Left lung (tissue), 10 donors: ENCODE measurements around the gene ATXN10. TPM values are rescaled to one million over a fixed set of nuclear protein-coding genes. Genes with fewer than 3 reads are reported as not detected.

ENCODE experiments used
- ATAC-seq: fragments of 200-7000 bp; cut with Tn5 transposase; one replicate; pipeline ENCODE4 v1.9.1; 2020; ENCODE audit warnings: moderate library complexity
- DNase-seq, 4 donors: peaks; one replicate each; pipeline ENCODE4 v3.0.0-alpha.2; 2013 to 2020
- H3K27ac ChIP-seq, 2 donors: fragments of 200-600 bp; sonication (generic) in 1 of 2; one replicate each; pipeline versions ENCODE4 v1.5.0 to v1.8.0; 2020 to 2021
- H3K27me3 ChIP-seq, 2 donors: fragments of 200-600 bp; sonication (generic) in 1 of 2; one replicate each; pipeline versions ENCODE4 v1.5.0 to v1.8.0; 2020 to 2021
- H3K36me3 ChIP-seq, 2 donors: fragments of 200-600 bp; sonication (generic) in 1 of 2; one replicate each; pipeline versions ENCODE4 v1.5.0 to v1.8.0; 2020 to 2021
- H3K4me1 ChIP-seq, 2 donors: fragments of 200-600 bp; one replicate each; pipeline ENCODE4 v1.8.0; 2021
- H3K4me3 ChIP-seq, 2 donors: fragments of 200-600 bp; sonication (generic) in 1 of 2; one replicate each; pipeline versions ENCODE4 v1.5.0 to v1.8.0; 2020 to 2021; ENCODE audit warnings: mild to moderate bottlenecking in 1 of 2
- H3K9me3 ChIP-seq, 2 donors: fragments of 200-600 bp; sonication (generic) in 1 of 2; one replicate each; pipeline versions ENCODE4 v1.5.0 to v1.8.0; 2020 to 2021
- intact Hi-C, 2 donors: fragments of 100-400 bp; cut with DNase I; formaldehyde crosslinking; loops; one replicate each; pipeline versions ENCODE4 v1.11.2 to v1.14.2; 2022
- polyA plus RNA-seq, 6 donors: library from polyadenylated mRNA; unstranded; fragments of 120-200 nt; gene quantifications; one replicate each; pipeline ENCODE4 v1.2.1, GENCODE V29; 2013; ENCODE audit not compliant: insufficient read length in 6 of 6
- total RNA-seq, 2 donors: library from RNA; stranded (reverse); fragmentation: NEBNext Ultra II Directional; extraction: Animal tissue kit (Norgen Biotek cat#: 25700); gene quantifications; one replicate each; pipeline ENCODE4 v1.2.1, GENCODE V29; 2021
- TF ChIP-seq, protein P1 (sequence below), 2 donors: fragments of 200-600 bp; sonication (generic) in 1 of 2; IDR thresholded peaks; one replicate each; pipeline versions ENCODE4 v1.5.0 to v1.8.0; 2021; ENCODE audit warnings: antibody characterized with exemption in 2 of 2
- donor health status: DM: no; HTN: yes; CAD: no.
- donor health status: DM: no; HTN: no; CAD: no.

The ATXN10 gene
- total and polyA plus RNA-seq, 8 donors = 117 to 281 (median 237) TPM

DNA sequence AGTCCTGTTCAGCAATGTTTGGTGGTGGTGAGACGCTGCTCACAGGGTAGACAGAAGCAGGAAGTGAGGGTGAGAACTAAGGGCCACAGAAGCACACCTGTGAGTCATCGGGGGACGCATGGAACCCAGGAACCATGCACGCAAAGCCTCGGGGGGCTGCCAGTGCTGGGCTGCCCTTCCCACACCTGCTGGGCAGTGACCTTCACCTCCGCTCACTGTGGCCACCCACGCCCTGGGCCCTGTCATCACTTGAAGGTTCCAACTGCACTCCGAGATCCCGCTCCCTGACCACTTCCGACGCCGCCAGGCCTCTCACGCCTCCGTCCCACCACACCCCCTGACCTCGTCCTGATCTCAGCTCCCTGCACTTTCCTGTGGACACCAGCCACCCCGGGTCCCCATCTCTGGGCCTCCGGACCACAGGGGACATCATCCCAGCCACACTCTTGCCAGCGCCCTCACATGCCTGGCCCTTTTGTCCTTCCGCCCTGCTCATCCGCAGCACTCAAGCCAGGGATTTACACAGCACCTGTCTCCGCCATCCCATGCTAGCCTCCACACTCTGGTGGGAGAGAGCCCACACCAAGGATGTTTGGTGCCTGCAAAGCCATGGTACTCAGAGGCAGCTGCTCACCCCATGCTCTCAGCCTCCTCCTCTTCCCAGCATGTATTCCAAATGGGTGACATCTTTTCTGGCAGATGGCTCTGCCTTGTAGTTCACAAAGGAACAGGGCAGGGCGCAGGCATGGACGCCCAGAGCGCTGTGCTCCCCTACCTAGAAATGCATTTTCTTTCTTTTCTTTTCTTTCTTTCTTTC, 23.1 kb upstream of the ATXN10 start:
- Histone ChIP-seq H3K4me1 (peaks cover 6 to 8% of the 10 kb centered on the region in 2 donors), H3K4me3 (no peak overlapping the region), H3K36me3 (no peaks in the 10 kb centered on the region), H3K27ac (no peak overlapping the region), H3K27me3 (peaks cover 0 to 56% of the 10 kb centered on the region in 2 donors), H3K9me3 (no peaks in the 10 kb centered on the region)
- TF ChIP-seq, protein P1, sequence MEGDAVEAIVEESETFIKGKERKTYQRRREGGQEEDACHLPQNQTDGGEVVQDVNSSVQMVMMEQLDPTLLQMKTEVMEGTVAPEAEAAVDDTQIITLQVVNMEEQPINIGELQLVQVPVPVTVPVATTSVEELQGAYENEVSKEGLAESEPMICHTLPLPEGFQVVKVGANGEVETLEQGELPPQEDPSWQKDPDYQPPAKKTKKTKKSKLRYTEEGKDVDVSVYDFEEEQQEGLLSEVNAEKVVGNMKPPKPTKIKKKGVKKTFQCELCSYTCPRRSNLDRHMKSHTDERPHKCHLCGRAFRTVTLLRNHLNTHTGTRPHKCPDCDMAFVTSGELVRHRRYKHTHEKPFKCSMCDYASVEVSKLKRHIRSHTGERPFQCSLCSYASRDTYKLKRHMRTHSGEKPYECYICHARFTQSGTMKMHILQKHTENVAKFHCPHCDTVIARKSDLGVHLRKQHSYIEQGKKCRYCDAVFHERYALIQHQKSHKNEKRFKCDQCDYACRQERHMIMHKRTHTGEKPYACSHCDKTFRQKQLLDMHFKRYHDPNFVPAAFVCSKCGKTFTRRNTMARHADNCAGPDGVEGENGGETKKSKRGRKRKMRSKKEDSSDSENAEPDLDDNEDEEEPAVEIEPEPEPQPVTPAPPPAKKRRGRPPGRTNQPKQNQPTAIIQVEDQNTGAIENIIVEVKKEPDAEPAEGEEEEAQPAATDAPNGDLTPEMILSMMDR (IDR thresholded peaks at IDR 0.05) = no peak
- intact Hi-C loops = no loop called here
- no peak for ATAC-seq
- DNase-seq = no peak

- ATAC-seq (no peak), DNase-seq (no peak)
- Histone ChIP-seq H3K9me3 (no peaks in the 10 kb centered on the region), H3K4me3 (no peak overlapping the region), H3K27ac (no peak overlapping the region), H3K36me3 (no peaks in the 10 kb centered on the region), H3K27me3 (peaks cover 0 to 49% of the 10 kb centered on the region in 2 donors), H3K4me1 (peaks cover 6 to 8% of the 10 kb centered on the region in 2 donors)
- TF ChIP-seq, protein P1 (IDR thresholded peaks at IDR 0.05) = no peak
- intact Hi-C loops = no loop called here
Observed at GRCh38 chr22:45649809-45650208, 21.8 kb upstream of the ATXN10 start.

- no peak overlapping the region for H3K4me3 ChIP-seq
- no peaks in the 10 kb centered on the region for H3K36me3 ChIP-seq
- no peak overlapping the region for H3K27ac ChIP-seq
- TF ChIP-seq, protein P1 (IDR thresholded peaks at IDR 0.05) = no peak
- ATAC-seq (no peak), DNase-seq (no peak)
- peaks cover 0 to 3% of the 10 kb centered on the region in 2 donors for H3K4me1 ChIP-seq
- H3K27me3 ChIP-seq = peaks cover 0 to 40% of the 10 kb centered on the region in 2 donors
- no peaks in the 10 kb centered on the region for H3K9me3 ChIP-seq
- intact Hi-C loops = no loop called here
Observed at GRCh38 chr22:45650721-45651120, 20.9 kb upstream of the ATXN10 start.

- ATAC-seq (no peak), DNase-seq (no peak)
- peaks cover 0 to 29% of the 10 kb centered on the region in 2 donors for H3K27me3 ChIP-seq
- no peak overlapping the region for H3K27ac ChIP-seq
- intact Hi-C loops = no loop called here
- H3K9me3 ChIP-seq = no peaks in the 10 kb centered on the region
- H3K36me3 ChIP-seq = no peaks in the 10 kb centered on the region
- H3K4me3 ChIP-seq = no peak overlapping the region
- no peaks in the 10 kb centered on the region for H3K4me1 ChIP-seq
- TF ChIP-seq, protein P1 (IDR thresholded peaks at IDR 0.05) = no peak
Observed at GRCh38 chr22:45651931-45652528, 19.6 kb upstream of the ATXN10 start.

DNA sequence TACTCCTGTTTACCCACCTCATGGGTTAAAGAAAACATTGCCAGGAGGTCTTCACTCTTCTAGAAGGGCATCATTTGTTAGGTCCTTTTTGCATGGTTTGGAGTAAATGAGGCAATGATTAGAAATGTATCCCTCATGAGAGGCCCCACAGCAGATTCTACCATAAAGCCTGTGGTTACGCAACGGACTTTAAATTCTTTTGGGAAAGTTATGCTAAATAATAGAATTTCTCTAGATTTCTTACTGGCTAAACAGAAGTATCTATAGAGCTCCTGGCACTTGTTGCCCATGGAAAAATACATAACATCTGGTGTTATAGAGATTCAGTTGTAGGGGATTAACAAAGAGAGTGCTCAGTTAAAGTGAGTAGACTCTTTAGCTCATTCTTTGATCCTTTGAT, 15.1 kb upstream of the ATXN10 start:
- Histone ChIP-seq H3K27ac (no peak overlapping the region), H3K4me3 (no peak overlapping the region), H3K27me3 (peaks cover 0 to 20% of the 10 kb centered on the region in 2 donors), H3K9me3 (no peaks in the 10 kb centered on the region), H3K4me1 (no peaks in the 10 kb centered on the region), H3K36me3 (no peaks in the 10 kb centered on the region)
- DNase-seq (no peak), ATAC-seq (no peak)
- TF ChIP-seq, protein P1 (IDR thresholded peaks at IDR 0.05) = no peak
- intact Hi-C loops = no loop called here
